Measurements from ENCODE around the gene CCL5.

DNA sequence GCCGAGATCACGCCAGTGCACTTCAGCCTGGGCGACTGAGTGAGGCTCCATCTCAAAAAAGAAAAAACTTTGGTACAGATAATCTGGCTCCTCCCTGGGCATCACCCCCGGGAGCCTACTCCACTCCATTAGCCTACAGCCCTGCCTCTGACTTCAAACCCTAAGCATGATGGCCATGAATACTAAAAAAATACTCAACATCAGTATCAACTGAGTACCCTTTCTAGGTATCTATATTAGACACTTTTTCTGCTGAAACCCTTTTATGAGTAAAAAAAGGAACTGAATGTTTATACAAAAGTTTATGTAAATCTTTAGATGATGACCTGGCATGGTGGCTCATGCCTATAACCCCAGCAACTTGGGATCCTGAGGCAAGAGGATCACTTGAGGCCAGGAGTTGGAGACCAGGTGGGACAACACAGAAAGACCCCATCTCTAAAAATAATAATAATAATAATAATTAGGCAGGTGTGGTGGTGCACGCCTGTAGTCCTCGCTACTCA is 43.5 kb upstream of the CCL5 start:
- TF ChIP-seq EZH2phosphoT487 (IDR thresholded peaks at IDR 0.05; ENCODE audit: unreplicated experiment) = no peak
- no peak for TF ChIP-seq CTCF (conservative IDR thresholded peaks at IDR 0.05; ENCODE audit: low read depth in 2 of 2)
- TF ChIP-seq STAT1 (IDR thresholded peaks at IDR 0.05; ENCODE audit: unreplicated experiment) = no peak
- no peak for TF ChIP-seq POLR2AphosphoS5 (IDR thresholded peaks at IDR 0.05; ENCODE audit: low read depth)
- no peak for TF ChIP-seq EZH2 (IDR thresholded peaks at IDR 0.05; ENCODE audit: low read depth, unreplicated experiment)
- no peak for TF ChIP-seq JUNB (IDR thresholded peaks at IDR 0.05; ENCODE audit: unreplicated experiment)
- TF ChIP-seq ZNF114 (CRISPR knock-in tag; IDR thresholded peaks at IDR 0.05) = no peak

All from GM23338 (cell line).